HT1080 (cell line): ENCODE data around the gene GCK. TPM values are rescaled to one million over a fixed set of nuclear protein-coding genes. Genes with fewer than 3 reads are reported as not detected.
"Not testable (repeated sequence)": the region's sequence is repeated elsewhere in the genome, so short reads cannot be mapped to it uniquely, and the experiment has no call there.

ENCODE experiments used
- DNase-seq: peaks from one replicate; pipeline ENCODE4 v3.0.0-alpha.2; 2015; ENCODE audit warnings: low read depth
- total RNA-seq: library from RNA; depleted of rRNA; stranded (reverse); fragments of >200 nt; shearing (Covaris generic); gene quantifications from 2 replicates; pipeline ENCODE4 v1.2.3, GENCODE V29; 2014

GCK gene
- total RNA-seq, 1 experiment from 2014 or later = not detected

DNA sequence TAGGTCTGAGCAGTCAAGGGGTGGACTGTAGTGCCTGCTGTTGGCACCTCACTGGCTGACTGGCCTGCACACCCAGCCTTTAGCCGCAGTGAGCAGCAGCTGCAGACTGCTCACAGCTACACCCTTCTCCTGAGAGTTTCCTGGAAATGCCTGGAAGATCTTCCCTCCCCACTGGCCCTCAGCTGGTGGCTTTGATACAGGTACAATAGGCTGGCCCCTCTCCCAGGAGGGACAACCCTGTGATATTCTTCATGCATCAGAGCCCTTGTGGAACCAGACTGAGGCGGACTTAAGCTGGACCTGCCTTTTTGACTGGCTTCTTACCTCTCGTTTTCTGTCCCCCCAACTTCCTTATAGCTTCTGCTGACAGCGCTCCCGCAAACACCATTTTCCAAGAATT, 6.4 kb downstream of the GCK start:
- no peak for DNase-seq

DNA sequence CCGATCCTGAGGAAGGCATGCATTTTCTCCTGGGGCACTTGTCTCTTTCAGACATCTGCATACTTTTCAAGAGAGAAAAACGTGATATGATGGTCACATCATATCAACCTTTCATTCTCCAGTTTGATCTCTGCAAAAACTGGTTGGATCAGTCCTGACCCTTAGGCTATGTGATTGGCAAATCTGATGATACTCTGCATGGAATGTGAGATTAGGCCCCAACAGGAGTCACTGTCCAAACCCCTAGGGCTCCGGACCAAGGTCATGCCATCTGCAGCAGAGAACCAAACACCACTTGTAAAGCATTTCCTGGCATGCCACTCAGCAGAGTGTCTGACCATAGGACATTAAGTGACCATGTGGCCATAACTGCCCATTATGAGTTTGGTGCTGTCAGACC, 8.6 kb downstream of the GCK start:
- no peak for DNase-seq

GRCh38 chr7:44177570-44178131, 11.6 kb downstream of the GCK start:
- DNase-seq = peak; percentile 62

- DNase-seq = no peak
Observed at GRCh38 chr7:44176486-44176885, 12.8 kb downstream of the GCK start.

DNA sequence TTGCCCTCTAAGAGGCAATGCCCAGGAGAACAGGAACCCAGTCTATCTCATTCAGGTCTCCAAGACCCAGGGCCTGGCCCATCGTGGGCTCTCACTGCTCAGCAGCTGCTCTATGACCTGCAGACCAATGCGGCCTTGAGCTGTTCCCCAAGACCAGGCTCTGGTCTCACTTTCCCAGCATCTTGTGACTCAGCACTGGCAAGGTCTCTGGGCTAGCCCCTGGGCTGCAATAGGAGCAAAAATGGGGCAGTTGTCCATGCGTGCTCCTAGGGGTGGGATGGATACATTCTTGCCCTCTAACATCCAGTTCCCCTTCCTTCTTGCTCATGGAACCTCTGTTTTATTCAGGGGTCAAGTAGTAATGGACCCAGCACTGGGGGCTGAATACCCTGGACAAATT, 13.5 kb downstream of the GCK start:
- no peak for DNase-seq

- DNase-seq = not testable (repeated sequence)
Observed at GRCh38 chr7:44174694-44174948, 14.6 kb downstream of the GCK start.

- no peak for DNase-seq
Observed at GRCh38 chr7:44173911-44174693, 15.1 kb downstream of the GCK start.

GRCh38 chr7:44172803-44173424, 16.3 kb downstream of the GCK start:
- no peak for DNase-seq

DNA sequence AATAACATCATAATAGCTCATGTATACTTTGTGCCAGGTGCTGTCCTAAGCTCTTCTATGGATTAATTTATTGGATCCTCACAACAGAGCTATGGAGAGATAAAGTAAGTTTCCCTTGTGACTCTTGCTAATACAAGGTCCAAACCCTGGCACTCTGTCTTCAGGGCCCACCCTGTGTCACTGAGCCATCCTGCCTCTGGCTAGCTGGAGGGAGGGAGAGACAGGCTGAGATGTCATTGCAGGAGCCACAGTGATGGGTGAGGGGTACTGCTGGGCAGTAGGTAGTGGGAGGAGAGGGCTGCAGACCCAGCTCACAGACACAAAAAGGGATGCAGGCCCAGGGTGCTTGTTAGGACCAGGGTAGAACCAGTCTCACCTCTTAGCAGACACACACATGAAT, 16.9 kb downstream of the GCK start:
- no peak for DNase-seq

GRCh38 chr7:44171901-44172300, 17.3 kb downstream of the GCK start:
- not testable (repeated sequence) for DNase-seq

DNA sequence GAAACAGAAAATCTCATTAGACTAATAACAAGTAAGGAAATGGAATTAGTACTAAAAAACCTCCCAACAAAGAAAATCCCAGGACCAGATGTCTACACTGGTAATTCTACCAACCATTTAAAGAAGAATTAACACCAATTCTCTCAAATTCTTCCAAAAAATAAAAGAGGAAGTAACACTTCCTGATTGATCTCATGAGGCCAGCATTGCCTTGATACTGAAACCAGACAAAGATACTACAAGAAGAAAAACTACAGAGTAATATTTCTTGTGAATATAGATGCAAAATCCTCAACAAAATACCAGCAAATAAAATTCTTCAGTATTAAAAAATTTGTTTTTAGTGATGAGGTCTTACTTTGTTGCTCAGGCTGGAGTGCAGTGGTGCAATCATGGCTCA, 21.3 kb downstream of the GCK start:
- no peak for DNase-seq

- peak; percentile 90 for DNase-seq
Observed at GRCh38 chr7:44163591-44163990, 25.6 kb downstream of the GCK start.

DNA sequence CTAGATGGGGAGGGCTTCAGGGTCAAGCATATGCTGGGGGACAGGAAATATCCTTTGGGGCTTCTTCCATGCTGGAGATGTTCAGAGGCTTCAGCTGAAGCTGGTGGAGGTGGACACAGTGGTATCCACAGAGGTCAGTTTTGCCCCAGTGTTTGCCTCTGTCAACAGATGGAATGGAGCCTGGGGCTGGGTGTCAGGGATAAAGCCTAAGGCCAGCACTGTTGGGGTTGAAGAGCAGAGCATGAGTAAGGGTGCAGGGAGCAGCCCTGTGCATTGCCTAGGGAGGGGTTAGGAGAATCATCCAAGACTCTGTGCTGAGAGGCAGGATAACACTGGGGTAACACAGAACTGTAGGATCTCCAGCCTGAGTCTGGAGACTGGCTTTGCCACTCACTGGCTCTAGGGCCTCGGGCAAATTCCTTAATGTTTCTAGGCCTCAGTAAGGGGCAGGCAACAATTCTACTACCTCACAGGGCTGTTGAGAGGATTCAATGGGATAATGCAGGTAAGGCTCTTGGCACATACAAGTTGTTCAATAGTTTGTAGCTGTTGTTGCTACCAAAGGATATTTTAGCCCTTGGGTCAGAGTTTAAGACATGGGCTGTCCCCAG, 26.3 kb downstream of the GCK start:
- DNase-seq = no peak

DNA sequence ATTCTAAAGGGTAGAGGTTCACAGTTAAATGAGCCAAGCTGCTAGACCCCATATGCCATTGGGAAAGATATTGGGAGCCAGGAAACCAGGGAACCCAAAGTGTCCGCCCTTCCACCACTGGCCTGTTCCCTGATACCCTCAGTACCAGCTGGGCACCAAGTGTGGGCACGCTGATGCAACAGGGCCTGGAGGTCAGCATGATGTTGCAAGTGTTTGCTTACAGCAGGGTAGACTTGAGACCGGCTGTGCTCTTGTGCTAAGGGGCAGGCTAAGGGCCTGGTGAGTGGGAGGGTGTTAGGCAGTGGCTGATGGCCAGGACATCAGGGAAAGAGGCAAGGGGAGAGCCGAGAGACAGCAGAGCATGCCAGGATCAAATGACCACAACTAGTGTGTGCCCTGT, 27.1 kb downstream of the GCK start:
- no peak for DNase-seq

- no peak for DNase-seq
Observed at GRCh38 chr7:44161371-44161770, 27.9 kb downstream of the GCK start.

- no peak for DNase-seq
Observed at GRCh38 chr7:44159824-44160630, 29.2 kb downstream of the GCK start.

GRCh38 chr7:44158873-44159631, 30.2 kb downstream of the GCK start:
- DNase-seq = no peak

GRCh38 chr7:44158096-44158872, 31.0 kb downstream of the GCK start:
- DNase-seq = no peak

DNA sequence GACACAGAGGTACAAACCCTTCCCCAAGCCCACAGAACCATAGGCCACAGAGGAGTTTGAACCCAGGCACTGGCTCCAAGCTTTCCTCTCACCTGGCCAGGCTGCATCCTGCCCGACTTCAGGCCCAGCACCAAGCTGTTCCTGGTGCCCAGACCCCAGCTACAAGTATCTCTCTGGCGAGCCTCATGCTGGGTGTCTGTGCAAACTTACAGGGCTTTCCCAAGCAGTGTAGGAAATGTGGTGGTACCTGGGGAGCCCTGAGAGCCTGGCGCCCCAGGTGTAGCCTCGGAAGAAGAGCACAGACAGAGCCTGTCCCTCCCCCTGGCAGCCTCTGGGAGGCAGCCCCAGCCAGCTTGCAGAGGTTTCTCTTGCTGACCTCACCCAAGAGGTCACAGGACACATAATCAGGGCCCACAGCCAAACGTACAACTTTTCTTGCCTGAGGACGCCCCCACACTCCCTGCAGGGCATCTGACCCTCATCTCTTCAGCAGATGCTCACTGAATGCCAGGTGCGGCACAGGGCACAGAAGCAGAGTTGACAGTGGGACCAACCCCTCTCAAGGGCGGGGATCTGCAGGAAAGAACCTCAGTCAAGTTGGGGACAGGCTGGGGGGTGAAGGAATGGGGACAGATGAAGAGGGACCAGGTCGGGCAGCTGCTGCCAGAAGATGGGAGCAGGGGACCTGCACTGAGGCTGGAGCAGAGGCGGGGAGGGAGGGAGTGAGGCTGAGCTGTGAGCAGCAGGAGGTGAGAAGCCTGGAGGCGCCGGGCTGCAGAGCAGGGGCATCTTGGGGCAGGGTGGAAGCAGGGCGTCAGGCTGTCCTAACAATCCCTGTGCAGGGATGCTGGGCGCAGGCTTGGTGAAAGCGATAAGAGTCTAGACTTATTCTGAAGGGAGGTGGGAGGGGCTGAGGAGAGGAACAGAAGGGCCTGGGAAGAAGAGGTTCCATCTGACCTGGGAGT, 31.8 kb downstream of the GCK start:
- no peak for DNase-seq
